Measurements from ENCODE around the gene RASA1. TPM values are rescaled to one million over a fixed set of nuclear protein-coding genes. Genes with fewer than 3 reads are reported as not detected.

The RASA1 gene
- total and polyA plus RNA-seq, 2 experiments from 2014 or later = 32.1 to 67.8 TPM

- in situ Hi-C loops (cut with MboI) = no loop called here
- Histone ChIP-seq H3F3A (ENCODE audit: insufficient read depth) (no peaks in the 10 kb centered on the region), H3K4me2 (ENCODE audit: unreplicated experiment) (no peak overlapping the region), H3K4me1 (ENCODE audit: insufficient read depth) (peaks cover 26% of the 10 kb centered on the region), H3K36me3 (ENCODE audit: low read depth) (no peaks in the 10 kb centered on the region), H3K9me3 (ENCODE audit: low read depth) (no peaks in the 10 kb centered on the region), H2AFZ (no peak overlapping the region), H3K27ac (no peak overlapping the region), H3K9me2 (ENCODE audit: insufficient read depth) (no peaks in the 10 kb centered on the region), H4K20me1 (ENCODE audit: insufficient read depth) (no peaks in the 10 kb centered on the region), H3K27me3 (replicated peaks; ENCODE audit: insufficient read depth) (no peaks in the 10 kb centered on the region), H3K9ac (no peak overlapping the region), H3K79me2 (ENCODE audit: insufficient read depth) (peaks cover 100% of the 10 kb centered on the region), H3K4me3 (no peak overlapping the region)
- WGBS, 2 experiments (ENCODE audit: low coverage in 1 of 2, low lambda C conversion rate in 2 of 2, missing lambda C conversion rate in 2 of 2) = 97 to 98% methylated on average over 3 of the region's 3 CpGs
- TF ChIP-seq EZH2phosphoT487 (IDR thresholded peaks at IDR 0.05; ENCODE audit: insufficient read depth, low read depth) (no peak), EZH2 (IDR thresholded peaks at IDR 0.05; ENCODE audit: insufficient read depth, poor library complexity, severe bottlenecking) (no peak)
- DNase-seq = no peak
These were observed 45.5 kb downstream of the RASA1 start for GRCh38 chr5:87313216-87313615.

GRCh38 chr5:87319469-87319868 lies 51.8 kb downstream of the RASA1 start:
- Histone ChIP-seq H3F3A (ENCODE audit: insufficient read depth) (peaks cover 7% of the 10 kb centered on the region; the same call in 1 of the 2 replicates), H3K27me3 (replicated peaks; ENCODE audit: insufficient read depth) (no peaks in the 10 kb centered on the region), H3K9me2 (ENCODE audit: insufficient read depth) (no peaks in the 10 kb centered on the region), H3K4me1 (ENCODE audit: insufficient read depth) (no peaks in the 10 kb centered on the region), H3K4me3 (no peak overlapping the region), H3K9ac (no peak overlapping the region), H4K20me1 (ENCODE audit: insufficient read depth) (no peaks in the 10 kb centered on the region; the same call in 1 of the 2 replicates), H3K27ac (no peak overlapping the region), H3K36me3 (ENCODE audit: low read depth) (no peaks in the 10 kb centered on the region), H3K79me2 (ENCODE audit: insufficient read depth) (peaks cover 100% of the 10 kb centered on the region), H3K9me3 (ENCODE audit: low read depth) (no peaks in the 10 kb centered on the region), H2AFZ (no peak overlapping the region), H3K4me2 (ENCODE audit: unreplicated experiment) (no peak overlapping the region)
- no peak for DNase-seq
- in situ Hi-C loops (cut with MboI) = no loop called here
- WGBS, 2 experiments (ENCODE audit: low coverage in 1 of 2, low lambda C conversion rate in 2 of 2, missing lambda C conversion rate in 2 of 2) = 100% methylated on average over 2 of the region's 2 CpGs
- TF ChIP-seq EZH2 (IDR thresholded peaks at IDR 0.05; ENCODE audit: insufficient read depth, poor library complexity, severe bottlenecking) (no peak), EZH2phosphoT487 (IDR thresholded peaks at IDR 0.05; ENCODE audit: insufficient read depth, low read depth) (no peak)

GRCh38 chr5:87321605-87322004 lies 53.9 kb downstream of the RASA1 start:
- no peaks in the 10 kb centered on the region for H3K36me3 ChIP-seq (ENCODE audit: low read depth)
- DNase-seq = no peak
- H3K79me2 ChIP-seq (ENCODE audit: insufficient read depth) = peaks cover 100% of the 10 kb centered on the region
- H3K4me2 ChIP-seq (ENCODE audit: unreplicated experiment) = no peak overlapping the region
- H3F3A ChIP-seq (ENCODE audit: insufficient read depth) = peaks cover 14% of the 10 kb centered on the region; the same call in 1 of the 2 replicates
- TF ChIP-seq EZH2 (IDR thresholded peaks at IDR 0.05; ENCODE audit: insufficient read depth, poor library complexity, severe bottlenecking) = no peak
- no peak for TF ChIP-seq EZH2phosphoT487 (IDR thresholded peaks at IDR 0.05; ENCODE audit: insufficient read depth, low read depth)
- WGBS, 2 experiments (ENCODE audit: low coverage in 1 of 2, low lambda C conversion rate in 2 of 2, missing lambda C conversion rate in 2 of 2) = 100% methylated on average over 1 of the region's 1 CpG
- no peak overlapping the region for H3K27ac ChIP-seq
- H4K20me1 ChIP-seq (ENCODE audit: insufficient read depth) = no peaks in the 10 kb centered on the region; the same call in 1 of the 2 replicates
- in situ Hi-C loops (cut with MboI) = no loop called here
- H3K27me3 ChIP-seq (replicated peaks; ENCODE audit: insufficient read depth) = no peaks in the 10 kb centered on the region
- H3K4me3 ChIP-seq = no peak overlapping the region
- H3K4me1 ChIP-seq (ENCODE audit: insufficient read depth) = peaks cover 4% of the 10 kb centered on the region
- H3K9ac ChIP-seq = no peak overlapping the region
- no peaks in the 10 kb centered on the region for H3K9me3 ChIP-seq (ENCODE audit: low read depth)
- no peak overlapping the region for H2AFZ ChIP-seq
- no peaks in the 10 kb centered on the region for H3K9me2 ChIP-seq (ENCODE audit: insufficient read depth)

GRCh38 chr5:87322381-87322780 lies 54.7 kb downstream of the RASA1 start:
- H3K9me2 ChIP-seq (ENCODE audit: insufficient read depth) = no peaks in the 10 kb centered on the region
- in situ Hi-C loops (cut with MboI) = no loop called here
- H2AFZ ChIP-seq = no peak overlapping the region
- no peaks in the 10 kb centered on the region for H3K36me3 ChIP-seq (ENCODE audit: low read depth)
- no peak for DNase-seq
- peaks cover 12% of the 10 kb centered on the region for H3K4me1 ChIP-seq (ENCODE audit: insufficient read depth)
- H3K4me2 ChIP-seq (ENCODE audit: unreplicated experiment) = no peak overlapping the region
- H3F3A ChIP-seq (ENCODE audit: insufficient read depth) = peaks cover 21% of the 10 kb centered on the region; the same call in 1 of the 2 replicates
- H3K9me3 ChIP-seq (ENCODE audit: low read depth) = no peaks in the 10 kb centered on the region
- TF ChIP-seq EZH2 (IDR thresholded peaks at IDR 0.05; ENCODE audit: insufficient read depth, poor library complexity, severe bottlenecking) = no peak
- TF ChIP-seq EZH2phosphoT487 (IDR thresholded peaks at IDR 0.05; ENCODE audit: insufficient read depth, low read depth) = no peak
- 94% methylated on average over 3 of the region's 3 CpGs for WGBS, 2 experiments (ENCODE audit: low coverage in 1 of 2, low lambda C conversion rate in 2 of 2, missing lambda C conversion rate in 2 of 2)
- H4K20me1 ChIP-seq (ENCODE audit: insufficient read depth) = peaks cover 3% of the 10 kb centered on the region; the same call in 1 of the 2 replicates
- H3K4me3 ChIP-seq = no peak overlapping the region
- H3K79me2 ChIP-seq (ENCODE audit: insufficient read depth) = peaks cover 100% of the 10 kb centered on the region
- H3K27me3 ChIP-seq (replicated peaks; ENCODE audit: insufficient read depth) = no peaks in the 10 kb centered on the region
- no peak overlapping the region for H3K27ac ChIP-seq
- H3K9ac ChIP-seq = no peak overlapping the region
